Measurements from ENCODE around the gene MYOZ2.

DNA sequence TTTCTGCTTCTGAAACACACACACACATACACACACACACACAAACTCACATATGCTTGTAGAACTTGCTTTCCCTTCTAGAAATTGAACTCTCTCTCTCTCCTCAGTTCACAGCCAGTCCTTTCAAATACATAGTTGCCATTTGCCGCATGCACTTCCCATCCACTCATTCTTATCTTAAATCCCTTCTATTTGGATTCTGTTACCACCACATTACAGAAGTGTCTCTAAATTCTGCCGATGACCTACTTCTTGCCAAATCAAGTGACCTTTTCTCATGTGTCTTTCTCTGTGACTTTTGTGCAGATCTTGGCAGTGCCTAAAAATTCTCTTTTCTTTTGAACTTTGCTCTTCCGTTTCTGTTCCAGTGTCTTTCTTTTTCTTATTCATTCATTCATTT lies 7.5 kb upstream of the MYOZ2 start:
- TF ChIP-seq ZNF670 (tag by site-specific recombination; IDR thresholded peaks at IDR 0.05; ENCODE audit: low read depth): no peak
- TF ChIP-seq, protein P1, sequence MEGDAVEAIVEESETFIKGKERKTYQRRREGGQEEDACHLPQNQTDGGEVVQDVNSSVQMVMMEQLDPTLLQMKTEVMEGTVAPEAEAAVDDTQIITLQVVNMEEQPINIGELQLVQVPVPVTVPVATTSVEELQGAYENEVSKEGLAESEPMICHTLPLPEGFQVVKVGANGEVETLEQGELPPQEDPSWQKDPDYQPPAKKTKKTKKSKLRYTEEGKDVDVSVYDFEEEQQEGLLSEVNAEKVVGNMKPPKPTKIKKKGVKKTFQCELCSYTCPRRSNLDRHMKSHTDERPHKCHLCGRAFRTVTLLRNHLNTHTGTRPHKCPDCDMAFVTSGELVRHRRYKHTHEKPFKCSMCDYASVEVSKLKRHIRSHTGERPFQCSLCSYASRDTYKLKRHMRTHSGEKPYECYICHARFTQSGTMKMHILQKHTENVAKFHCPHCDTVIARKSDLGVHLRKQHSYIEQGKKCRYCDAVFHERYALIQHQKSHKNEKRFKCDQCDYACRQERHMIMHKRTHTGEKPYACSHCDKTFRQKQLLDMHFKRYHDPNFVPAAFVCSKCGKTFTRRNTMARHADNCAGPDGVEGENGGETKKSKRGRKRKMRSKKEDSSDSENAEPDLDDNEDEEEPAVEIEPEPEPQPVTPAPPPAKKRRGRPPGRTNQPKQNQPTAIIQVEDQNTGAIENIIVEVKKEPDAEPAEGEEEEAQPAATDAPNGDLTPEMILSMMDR (tag by site-specific recombination; IDR thresholded peaks at IDR 0.05): no peak
- TF ChIP-seq KLF1 (tag by site-specific recombination; IDR thresholded peaks at IDR 0.05): no peak
- no peak for TF ChIP-seq ZNF362 (tag by site-specific recombination; IDR thresholded peaks at IDR 0.05)
- TF ChIP-seq SETDB1 (IDR thresholded peaks at IDR 0.05; ENCODE audit: insufficient read length, low read length): no peak
- no peak for TF ChIP-seq BCL11B (tag by site-specific recombination; IDR thresholded peaks at IDR 0.05; ENCODE audit: low read depth)
- TF ChIP-seq HOXC10 (CRISPR knock-in tag; IDR thresholded peaks at IDR 0.05): no peak
- TF ChIP-seq ZNF214 (tag by site-specific recombination; IDR thresholded peaks at IDR 0.05; ENCODE audit: borderline replicate concordance): no peak
- TF ChIP-seq PRDM1 (tag by site-specific recombination; IDR thresholded peaks at IDR 0.05): no peak
- no peak for TF ChIP-seq ZNF792 (tag by site-specific recombination; IDR thresholded peaks at IDR 0.05)
